NCI-H1694 treated with DMSO at 0.1 percent for 48 hours (cell line): Measurements from ENCODE around the gene ENOX1.
"Not testable (repeated sequence)": the region's sequence is repeated elsewhere in the genome, so short reads cannot be mapped to it uniquely, and the experiment has no call there.

Experiments
- DNase-seq: peaks from one replicate; lab custom pipeline; 2025; lab: John Stamatoyannopoulos, UW

Gene ENOX1

DNA sequence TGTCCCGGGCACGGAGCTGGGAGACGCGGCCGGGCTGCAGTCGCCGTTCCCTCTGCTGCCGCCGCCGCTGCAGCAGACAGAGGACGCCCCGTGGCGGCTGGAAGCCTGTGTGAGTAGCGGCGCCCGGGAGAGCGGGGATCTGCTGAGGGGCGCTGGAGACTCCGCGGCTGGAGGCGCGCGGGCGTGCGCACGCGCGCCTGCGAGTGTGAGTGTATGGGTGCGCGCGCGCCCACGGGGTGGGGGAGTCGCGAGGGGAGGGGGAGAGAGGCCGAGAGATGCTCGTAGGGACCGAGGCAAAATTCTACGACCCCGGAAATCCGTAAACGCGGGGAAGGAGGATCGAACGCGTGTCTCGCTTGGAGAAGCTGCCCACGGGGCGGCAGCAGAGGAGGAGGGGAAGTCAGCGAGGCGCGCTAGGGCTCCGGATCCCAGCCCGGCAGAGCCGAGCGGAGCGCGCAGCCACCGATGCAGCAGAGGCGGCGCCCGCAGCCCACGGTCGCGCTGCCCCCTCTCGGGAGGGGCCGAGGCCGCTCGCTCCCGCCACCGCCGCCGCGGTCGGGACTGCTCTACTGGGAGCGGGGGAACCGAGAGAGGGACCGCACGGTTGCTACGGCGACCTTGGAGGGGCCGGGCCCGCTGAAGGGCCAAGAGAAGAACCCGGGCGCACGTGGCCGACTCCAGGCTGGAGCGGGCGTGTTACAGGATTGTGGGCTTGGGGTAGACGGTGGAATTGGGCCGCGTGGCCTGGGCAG, at the start of gene ENOX1:
Gene ENOX1 (minus strand): TSS at position 207 of the 752 bp plus-strand sequence.
- DNase-seq, result peak; percentile 76

DNA sequence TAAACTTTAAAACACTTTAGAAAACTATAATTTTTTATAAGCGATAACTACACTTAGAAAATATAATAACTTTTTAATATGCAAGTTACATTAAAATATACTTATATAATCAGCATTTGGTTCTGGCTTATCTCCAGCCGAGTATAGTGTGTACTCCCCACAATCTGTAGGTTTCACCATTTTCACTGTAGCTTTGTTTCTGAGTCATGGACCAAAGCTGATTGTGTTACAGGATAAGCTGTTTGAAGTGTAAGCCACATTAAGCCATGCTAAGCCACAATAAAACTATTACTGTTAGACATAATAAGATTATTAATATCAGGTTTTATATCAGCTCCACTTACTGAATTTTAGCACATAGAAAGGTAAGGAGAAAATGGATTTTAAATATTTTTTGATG, 48.9 kb upstream of the ENOX1 start:
- no peak for DNase-seq

DNA sequence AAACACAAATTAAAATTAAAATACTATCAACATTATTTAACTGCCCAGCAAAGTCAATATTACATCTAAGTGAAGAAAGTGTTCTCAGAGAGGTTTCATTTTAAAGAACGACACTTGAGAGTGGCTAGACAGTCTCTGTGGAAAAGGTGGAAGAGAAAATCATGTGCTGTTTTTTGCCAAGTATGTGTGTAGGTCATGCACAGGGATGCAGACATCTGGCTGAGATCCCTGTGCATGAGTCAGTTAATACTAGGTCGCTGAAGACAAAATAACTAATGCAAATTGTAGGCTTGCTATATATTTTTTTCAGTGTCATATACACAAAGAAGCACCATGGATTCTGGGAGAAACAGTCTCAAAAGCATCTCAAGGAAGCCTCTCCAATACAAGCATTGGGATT, 44.3 kb upstream of the ENOX1 start:
- DNase-seq, result no peak

DNA sequence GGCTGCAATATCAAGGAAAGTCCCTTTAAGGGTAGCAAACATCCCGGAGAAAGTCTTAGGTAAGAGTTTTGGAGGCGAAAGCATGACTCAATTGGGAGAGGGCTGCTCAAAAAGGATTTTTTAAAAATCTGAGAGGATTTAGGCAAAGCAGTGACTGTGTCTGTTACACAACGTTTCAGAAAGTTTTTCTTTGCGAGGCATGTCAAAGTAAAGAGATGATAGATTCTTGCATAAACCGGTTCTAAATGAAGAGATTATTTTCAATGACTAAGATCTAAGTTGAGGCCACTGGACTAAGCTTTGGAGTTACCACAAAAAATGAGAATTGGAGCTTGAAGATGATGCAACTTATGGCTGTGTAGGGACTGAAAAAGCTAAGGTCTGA, 43.7 kb upstream of the ENOX1 start:
- DNase-seq, result no peak

DNA sequence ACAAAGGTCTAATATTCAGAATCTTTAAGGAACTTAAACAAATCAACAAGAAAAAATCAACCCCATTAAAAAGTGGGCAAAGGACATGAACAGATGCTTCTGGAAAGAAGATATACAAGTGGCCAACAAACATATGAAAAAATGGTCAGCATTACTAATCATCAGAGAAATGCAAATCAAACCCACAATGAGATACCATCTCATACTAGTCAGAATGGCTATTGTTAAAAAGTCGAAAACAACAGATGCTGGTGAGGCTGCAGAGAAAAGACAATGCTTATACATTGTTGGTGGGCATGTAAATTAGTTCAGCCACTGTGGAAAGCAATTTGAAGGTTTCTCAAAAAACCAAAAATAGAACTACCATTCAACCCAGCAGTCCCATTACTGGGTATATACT, 37.9 kb upstream of the ENOX1 start:
- not testable (repeated sequence) for DNase-seq

DNA sequence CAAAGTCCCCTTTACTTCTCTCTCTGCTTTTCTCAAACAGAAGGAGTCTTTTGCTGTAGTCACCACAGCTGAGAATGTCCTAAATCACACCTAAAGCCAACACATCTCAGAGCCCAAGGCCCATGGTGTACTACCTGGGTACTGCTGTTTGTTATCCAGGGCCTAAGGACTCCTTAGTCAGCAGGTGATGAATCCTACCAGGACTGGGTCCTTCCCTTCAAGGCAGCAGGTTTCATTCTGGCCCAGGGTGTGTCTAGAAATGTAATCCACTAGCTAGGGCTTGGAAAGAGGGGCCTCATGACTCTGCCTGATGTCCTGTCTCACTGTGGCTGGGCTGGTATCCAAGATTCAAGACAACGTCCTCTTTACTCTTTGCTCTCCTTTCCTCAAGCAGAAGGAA, 36.2 kb upstream of the ENOX1 start:
- no peak for DNase-seq

DNA sequence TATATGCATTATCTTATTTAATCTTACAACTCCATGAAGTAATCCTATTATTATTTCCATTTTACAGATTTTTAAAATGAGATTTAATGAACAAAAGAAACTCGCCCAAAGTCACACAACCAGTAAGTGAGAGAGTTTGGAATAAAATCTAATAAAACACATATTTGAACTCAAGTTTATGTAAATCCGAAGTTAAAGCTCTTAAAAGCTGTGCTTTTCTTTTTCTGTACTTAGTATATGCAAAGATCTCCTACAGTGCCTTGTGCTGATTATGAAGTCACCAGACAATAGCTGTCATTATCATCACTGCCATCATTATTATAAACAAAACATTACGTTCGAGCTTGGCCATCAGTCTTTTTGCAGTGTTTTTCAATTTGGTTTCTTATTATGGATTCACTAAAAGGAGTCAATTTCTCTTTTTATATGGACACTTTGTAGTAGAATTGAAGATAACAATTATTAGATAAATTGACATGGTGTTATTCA, 29.7 kb upstream of the ENOX1 start:
- DNase-seq, result no peak

DNA sequence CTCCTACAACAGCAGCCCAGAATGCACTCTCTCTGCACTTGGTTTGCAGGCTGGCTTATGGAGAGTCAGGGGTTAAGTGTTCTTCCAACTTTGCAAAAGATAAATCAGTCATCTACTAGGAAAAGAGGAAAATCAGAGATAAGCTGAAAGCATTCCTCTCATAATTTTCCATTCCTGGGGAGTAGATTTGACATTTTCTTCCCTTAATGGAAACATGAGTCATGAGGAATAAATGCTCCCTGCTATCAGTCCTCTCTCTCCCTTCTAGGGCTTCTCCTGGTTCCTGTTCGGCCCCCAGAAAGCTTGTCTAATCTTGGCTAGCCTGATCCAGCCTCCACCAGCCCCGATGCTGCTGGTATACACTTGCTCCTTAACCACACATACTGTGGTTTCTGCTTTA, 28.4 kb upstream of the ENOX1 start:
- no peak for DNase-seq

DNA sequence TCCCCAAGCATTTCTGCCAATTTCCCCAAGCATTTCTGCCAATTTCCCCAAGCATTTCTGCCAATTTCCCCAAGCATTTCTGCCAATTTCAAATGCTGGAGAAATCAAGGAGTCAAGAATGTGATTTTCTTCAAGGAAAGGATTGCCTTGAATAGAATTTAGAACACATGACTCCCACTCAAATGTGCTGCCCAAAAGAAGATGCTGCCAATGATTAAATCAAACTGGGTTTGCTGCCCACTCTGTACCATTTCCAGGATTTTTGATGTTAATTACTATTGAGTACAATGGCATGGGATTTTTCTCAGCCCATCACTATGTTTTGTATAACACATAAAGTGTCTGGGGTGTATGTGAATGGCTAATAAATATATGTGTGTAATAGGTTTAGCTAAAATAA, 21.9 kb upstream of the ENOX1 start:
- DNase-seq, result no peak

DNA sequence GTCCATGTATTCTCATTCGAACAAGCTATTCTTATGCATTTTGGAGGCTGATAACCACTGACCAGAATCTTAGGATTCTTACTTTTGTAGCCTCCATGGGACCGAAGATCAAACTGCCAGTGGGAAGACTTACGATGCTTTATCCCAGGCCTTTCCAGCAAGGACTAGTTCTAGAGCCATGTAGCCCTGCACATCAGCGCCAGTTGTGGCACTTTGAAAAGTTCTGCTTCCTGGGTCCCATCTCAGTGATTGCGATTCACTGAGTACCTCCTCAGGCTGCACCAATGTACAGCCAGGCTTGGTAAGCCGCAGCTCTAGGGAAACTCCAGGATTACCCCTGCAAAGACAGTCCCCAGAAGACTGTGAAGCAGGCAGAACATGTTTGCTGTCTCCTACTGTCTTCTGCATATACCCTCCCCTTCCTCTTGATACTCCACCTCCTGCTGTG, 18.9 kb upstream of the ENOX1 start:
- no peak for DNase-seq

DNA sequence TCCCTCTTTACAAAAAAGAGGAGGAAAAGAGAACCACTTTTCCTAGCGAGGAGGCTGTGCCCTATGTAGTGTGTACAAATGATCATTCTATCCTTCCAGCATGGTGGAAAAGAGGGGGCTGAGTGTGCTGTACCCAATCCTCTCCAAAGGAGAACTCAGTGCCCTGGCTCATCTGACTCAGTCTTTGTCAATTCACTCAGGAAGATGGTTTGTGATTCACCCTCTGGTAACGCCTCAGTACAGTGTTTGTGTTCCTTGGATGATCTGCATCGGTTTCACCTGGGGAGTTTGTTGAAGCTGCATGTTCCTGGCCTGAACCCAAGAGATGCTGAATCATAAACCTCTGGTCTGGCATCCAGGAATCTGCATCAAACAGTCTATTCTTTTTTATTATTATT, 18.3 kb upstream of the ENOX1 start:
- no peak for DNase-seq

DNA sequence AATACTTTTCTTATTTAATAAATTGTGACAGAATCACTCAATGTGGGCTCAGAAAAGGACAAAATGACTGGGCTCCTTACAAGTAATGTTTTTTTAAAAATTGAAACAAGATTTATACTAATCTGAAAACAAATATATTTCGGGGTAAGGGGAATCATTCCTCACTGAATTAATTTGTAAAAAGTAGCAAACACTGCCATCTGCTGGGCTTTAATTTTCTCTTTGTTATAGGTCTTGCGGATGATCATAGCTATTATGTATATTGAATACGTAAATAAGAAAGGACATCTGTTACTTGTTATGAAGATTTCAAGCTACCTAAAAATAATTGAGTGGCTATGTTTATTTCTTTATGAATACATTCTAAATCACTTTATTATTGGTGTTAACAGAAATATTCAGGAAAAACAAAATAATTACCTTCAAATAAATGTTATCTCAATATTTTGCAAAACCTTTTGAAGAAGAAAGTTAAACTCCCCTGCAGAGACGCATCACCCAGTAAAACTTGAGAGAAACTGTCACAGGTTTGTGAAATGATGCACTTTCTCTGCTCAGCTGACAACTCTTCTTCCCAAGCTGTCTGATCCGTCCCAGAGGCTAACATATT, 17.8 kb upstream of the ENOX1 start:
- peak; percentile 82 for DNase-seq

DNA sequence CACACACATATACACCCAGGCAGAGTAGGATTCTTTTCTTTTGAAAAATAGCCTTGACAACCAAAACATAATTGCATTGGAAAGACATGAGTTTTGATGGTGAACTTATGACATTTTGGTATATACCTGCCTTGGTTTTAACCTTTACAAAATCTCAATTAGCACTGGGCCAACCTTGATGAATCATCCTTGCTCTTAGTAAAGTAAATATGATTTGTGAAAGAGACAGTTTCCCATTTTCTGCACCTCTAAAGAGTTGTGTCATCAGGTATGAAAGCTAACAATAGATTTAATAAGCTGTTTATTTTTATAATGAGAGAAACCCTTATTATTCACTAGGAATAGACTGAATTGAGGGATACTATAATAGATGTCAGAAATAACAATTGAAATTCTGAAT, 15.7 kb upstream of the ENOX1 start:
- DNase-seq, result no peak

DNA sequence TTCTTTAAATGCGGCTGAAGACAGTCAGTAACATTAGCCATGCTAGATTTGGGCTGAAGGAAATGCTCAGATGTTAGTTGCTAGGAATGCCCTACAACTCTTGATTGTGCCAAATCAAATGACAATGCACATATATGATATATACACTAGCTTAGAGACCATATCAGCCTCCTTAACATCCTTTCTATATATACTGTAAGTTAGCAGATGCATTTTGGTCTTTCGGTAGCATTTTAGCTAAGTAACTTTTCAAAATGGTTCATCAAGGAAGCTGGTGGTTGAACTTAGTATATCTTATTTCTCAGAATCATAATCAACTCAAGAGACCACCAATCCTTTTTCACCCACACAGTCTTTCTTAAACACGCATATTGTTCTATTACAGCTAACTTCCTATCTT, 14.1 kb upstream of the ENOX1 start:
- no peak for DNase-seq

DNA sequence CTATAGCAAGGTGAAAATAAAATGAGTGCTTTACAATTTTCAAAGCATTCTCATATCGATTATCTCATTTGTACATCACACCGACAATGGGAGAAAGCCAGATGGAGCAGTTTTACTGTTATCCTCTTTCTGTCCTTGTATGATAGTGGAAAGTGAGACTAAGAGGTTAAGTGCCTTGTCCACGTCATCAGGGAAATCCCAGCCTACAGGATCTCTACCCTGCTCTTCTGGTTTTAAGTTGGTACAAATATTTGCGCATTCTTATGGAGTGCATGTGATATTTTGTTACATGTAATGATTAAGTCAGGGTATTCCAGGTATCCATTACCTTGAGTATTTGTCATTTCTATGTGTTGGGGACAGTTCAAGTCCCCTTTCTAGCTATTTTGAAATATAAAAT, 12.4 kb upstream of the ENOX1 start:
- DNase-seq, result no peak

DNA sequence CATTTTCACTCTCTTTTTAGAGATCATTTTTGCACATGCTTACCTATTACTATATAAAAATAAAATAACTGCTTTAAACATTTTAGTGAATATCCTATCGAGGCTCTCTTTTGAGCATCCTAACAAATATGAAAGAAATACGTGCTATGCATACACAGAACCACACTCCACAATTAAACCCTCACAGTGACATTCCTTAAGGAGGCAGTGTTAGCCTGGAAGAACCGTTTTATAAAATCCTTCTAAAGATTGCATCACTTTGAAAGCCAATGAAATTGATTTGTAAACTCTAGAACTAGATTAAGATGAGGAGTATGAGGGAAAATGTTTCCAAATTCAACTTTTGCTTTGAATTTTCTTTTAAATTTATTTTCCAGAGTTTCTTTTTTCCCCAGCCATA, 11.1 kb upstream of the ENOX1 start:
- no peak for DNase-seq

DNA sequence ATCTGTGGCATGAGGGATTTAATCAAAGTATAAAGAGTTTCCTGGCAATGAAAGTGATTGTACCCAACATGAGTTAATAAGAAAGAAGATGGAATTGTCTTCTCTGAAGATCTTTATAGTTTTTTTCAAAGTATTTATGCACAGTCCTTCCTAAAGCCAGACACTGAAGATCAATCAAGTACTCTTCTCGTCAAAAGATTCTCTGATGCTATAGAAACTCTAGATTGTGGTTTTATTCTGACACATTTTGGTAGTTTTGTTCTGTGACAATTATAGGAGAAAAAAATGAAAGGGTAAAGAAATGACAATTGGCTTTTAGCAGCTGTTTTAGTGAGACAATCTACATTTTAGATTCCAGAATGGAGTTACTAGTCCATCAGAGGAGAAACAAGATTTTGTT, 10.4 kb upstream of the ENOX1 start:
- no peak for DNase-seq

DNA sequence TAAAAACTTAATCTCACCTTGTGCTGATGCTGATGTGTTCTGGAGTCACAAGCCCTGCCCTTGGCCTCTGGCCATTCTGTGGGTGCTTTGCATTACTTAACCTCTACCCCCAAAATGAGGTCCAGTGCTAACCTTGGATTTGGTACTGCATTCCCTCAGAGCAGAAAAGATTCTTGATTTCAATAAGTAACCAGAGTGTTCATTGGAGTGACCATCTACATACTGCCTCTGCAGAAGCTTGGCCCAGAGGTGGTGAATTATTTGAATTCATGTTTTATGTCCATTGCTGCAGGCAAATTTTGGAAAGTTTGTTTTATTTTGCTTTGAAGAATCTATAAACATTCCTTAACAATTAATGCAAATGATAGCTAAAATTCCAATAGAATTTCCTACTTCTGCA, 7.6 kb upstream of the ENOX1 start:
- no peak for DNase-seq

DNA sequence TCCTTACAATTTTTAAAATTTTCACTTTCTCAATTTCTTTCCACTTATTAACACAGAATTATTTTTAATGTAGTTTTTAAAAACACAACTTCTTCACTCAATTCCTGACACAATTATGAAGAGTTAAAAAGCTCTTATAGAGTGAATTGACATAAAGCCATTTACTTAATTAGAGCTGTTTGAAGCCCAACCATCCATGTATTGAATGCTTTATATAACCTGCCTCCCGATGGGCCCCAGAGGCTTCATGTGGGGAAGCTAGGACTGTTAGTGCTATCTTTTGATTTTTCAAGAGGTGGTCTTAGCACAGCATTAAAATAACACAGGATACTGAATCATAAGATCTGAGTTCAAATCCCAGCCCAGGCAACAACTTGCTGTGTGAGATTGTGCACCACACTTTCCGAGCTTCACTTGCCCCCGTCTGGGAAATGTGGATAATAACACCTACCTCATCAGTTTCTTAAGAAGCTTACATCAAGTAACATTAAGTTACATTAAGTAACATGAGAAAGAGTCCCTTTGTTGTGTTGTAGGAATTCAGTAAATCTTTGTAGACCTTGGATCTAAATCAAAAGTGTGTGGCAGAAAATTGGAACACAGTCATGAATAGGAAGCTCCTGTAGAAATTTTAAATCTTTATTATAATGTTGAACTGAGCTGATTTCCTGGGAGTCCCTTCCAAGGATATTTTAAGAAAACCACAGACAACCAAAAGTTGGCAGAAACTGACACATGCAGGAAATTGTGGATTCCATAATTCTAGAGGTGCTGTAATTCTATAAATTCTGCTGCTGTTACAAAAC, 5.5 kb upstream of the ENOX1 start:
- DNase-seq, result no peak

DNA sequence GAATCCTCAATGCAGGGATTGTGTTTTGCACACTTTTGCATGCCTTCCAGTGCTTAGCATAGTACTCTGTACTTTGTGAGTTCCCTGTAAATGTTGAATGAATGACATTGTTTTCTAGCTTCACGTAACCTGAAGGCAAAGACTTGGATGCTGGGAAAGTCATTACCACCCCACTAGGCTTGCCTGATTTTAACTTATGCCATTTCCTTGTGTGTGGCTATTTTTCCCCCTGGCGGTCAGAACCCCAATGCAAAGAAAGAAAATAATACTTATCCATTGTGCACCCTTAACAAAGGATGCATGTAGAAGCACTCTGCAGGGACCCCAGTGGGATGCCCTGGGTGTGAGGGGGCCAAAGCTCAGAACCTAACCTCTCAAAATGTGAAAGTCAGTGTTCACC, 1.2 kb upstream of the ENOX1 start:
- peak; percentile 72 for DNase-seq

DNA sequence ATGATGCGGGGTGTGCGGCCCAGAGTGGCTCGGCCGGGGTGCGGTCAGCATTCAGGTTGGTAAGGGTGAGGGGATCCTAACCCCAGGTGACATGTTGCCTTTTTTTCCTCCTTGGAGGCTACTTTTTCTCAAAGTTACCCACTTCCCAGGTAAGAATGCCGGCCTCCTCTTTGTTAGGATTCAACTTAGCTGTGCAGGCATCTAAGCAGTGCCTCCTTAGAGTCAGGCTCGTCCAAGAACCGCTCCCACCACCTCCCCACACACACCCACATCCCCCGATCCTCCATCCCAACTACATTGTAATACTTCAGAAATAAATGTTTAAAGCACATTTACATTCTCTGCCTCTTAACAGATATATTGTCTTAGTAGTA, 733 bp upstream of the ENOX1 start:
- DNase-seq, result no peak

DNA sequence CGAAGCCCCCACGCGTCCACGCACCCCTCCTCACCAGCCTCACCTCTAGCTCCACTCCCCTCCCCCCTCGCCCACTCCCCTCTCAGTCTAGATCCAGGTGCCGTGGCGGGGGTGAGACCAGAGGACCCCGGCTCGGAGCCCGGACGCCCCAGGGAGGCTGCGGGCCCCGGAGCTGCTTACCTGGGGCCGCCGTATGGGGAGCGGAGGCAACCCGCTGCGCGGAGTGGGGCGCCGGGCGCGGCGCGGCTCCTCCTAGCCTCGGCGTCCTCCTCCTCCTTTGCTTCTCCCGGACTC, 353 bp downstream of the ENOX1 start:
- no peak for DNase-seq
